NT2/D1 (cell line): Measurements from ENCODE around the gene KLHDC8A.

Source experiments
- SUZ12 ChIP-seq: IDR thresholded peaks from 2 replicates; pipeline ENCODE4 v1.6.1; 2011; ENCODE audit not compliant: insufficient read length, insufficient read depth; ENCODE audit errors: extremely low read depth
- ZNF274 ChIP-seq: IDR thresholded peaks from 2 replicates; pipeline ENCODE4 v1.6.1; 2011; ENCODE audit warnings: mild to moderate bottlenecking, low read depth, low read length

DNA sequence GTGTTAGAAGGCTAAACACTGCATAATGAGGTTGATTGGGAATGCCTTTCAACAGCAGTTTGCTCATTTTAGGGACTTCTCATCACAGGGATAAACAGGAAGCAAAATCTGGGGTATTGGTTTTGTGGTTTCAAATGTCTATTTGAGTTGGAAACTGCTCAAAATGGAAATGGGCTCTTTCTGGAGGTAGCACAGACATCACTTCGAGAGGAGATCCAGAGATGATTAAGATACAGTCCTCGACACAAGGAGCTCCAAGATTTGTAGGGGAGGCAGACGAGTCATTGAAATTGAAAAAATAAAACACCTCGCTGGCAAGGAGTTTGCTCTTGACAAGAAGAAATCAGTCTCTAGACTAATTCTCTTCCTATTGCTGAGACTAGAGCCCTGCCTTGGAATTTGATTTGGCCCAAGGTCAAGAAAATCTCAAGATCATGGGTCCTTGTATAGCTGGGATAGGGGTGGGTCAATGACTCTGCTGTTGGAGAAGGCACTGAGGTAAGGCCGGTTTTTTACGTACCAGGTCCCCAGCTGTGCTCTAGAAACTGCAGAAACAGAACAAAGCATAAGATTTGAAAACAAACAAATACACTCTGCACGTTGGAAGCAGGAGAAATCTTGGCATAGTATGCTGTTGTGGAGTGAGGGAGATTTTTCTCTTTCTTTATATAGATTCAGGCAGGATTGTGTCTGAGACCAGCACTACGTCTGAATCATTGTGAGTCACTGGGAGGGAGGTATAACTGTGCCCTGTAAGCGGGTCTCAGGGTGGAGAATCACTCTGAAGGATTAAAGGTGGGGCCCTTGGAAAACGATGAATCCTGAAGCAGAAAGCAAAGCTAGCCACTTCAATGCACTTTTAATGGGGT, 17.7 kb upstream of the KLHDC8A start:
- no peak for TF ChIP-seq SUZ12
- no peak for TF ChIP-seq ZNF274
